Keratinocyte (primary cell): ENCODE data around the gene ERC2. TPM values are rescaled to one million over a fixed set of nuclear protein-coding genes. Genes with fewer than 3 reads are reported as not detected.
A peak's percentile ranks its signal among the peaks of the same experiment; 100 is the strongest.

ENCODE experiments used
- DNase-seq: peaks from one replicate; pipeline ENCODE4 v3.0.0-alpha.2; 2011; ENCODE audit warnings: low read depth, missing footprints, low spot score
- FAIRE-seq: peaks from 2 replicates; lab custom pipeline; 2011; peaks lifted over from hg19 to GRCh38; lab: Jason Lieb, UNC
- H2AFZ ChIP-seq: 2 replicates; pipeline ENCODE4 v1.6.0; 2012; ENCODE audit warnings: low read length, control low read depth, inconsistent platforms; ENCODE audit not compliant: control insufficient read depth
- H3K27ac ChIP-seq: 2 replicates; pipeline ENCODE4 v1.5.1; 2011; ENCODE audit warnings: low read length; ENCODE audit not compliant: control insufficient read depth, insufficient read depth
- H3K27me3 ChIP-seq: 3 replicates; pipeline ENCODE4 v1.6.0; 2011; ENCODE audit warnings: low read length; ENCODE audit not compliant: control insufficient read depth, insufficient read depth; ENCODE audit errors: extremely low read depth
- H3K36me3 ChIP-seq, 2 experiments: 2 replicates in 1 of 2; 3 replicates in 1 of 2; pipeline ENCODE4 v1.5.1; 2011; ENCODE audit warnings: low read length in 2 of 2, mild to moderate bottlenecking in 1 of 2; ENCODE audit not compliant: control insufficient read depth in 2 of 2, insufficient read depth in 2 of 2; ENCODE audit errors: extremely low read depth in 1 of 2
- H3K4me1 ChIP-seq: 3 replicates; pipeline ENCODE4 v1.5.1; 2011; ENCODE audit warnings: low read length; ENCODE audit not compliant: control insufficient read depth, insufficient read depth; ENCODE audit errors: extremely low read depth
- H3K4me2 ChIP-seq: 3 replicates; pipeline ENCODE4 v1.6.0; 2011; ENCODE audit warnings: low read depth, low read length; ENCODE audit not compliant: control insufficient read depth, insufficient read depth; ENCODE audit errors: extremely low read depth
- H3K4me3 ChIP-seq, 3 experiments: fragments of 200-600 bp in 1 of 3; sonication (generic) in 1 of 3; 2 replicates in 2 of 3; 3 replicates in 1 of 3; pipeline ENCODE4 v1.5.1; 2011 to 2016; ENCODE audit warnings: low read length in 3 of 3, mild to moderate bottlenecking in 3 of 3, control low read depth in 2 of 3, inconsistent platforms in 1 of 3, low read depth in 1 of 3, mixed read lengths in 1 of 3, mixed run types in 1 of 3, moderate library complexity in 1 of 3; ENCODE audit not compliant: control insufficient read depth in 2 of 3, insufficient read depth in 2 of 3; ENCODE audit errors: extremely low read depth in 1 of 3
- H3K79me2 ChIP-seq: 2 replicates; pipeline ENCODE4 v1.6.0; 2012; ENCODE audit warnings: low read length; ENCODE audit not compliant: control insufficient read depth, insufficient read depth
- H3K9ac ChIP-seq: 3 replicates; pipeline ENCODE4 v1.6.0; 2011; ENCODE audit warnings: low read length; ENCODE audit not compliant: control insufficient read depth, insufficient read depth; ENCODE audit errors: extremely low read depth
- H3K9me1 ChIP-seq: 3 replicates; pipeline ENCODE4 v1.6.0; 2011; ENCODE audit warnings: low read length; ENCODE audit not compliant: control insufficient read depth, insufficient read depth; ENCODE audit errors: extremely low read depth
- H3K9me3 ChIP-seq: 2 replicates; pipeline ENCODE4 v1.5.1; 2012; ENCODE audit warnings: low read depth, low read length; ENCODE audit not compliant: control insufficient read depth
- H4K20me1 ChIP-seq: 3 replicates; pipeline ENCODE4 v1.6.0; 2011; ENCODE audit warnings: low read length; ENCODE audit not compliant: control insufficient read depth, insufficient read depth; ENCODE audit errors: extremely low read depth
- CTCF ChIP-seq, 3 experiments: IDR thresholded peaks in 1 of 3; conservative IDR thresholded peaks in 1 of 3; optimal IDR thresholded peaks in 1 of 3; 2 replicates in 2 of 3; 3 replicates in 1 of 3; pipeline versions ENCODE3 to v1.5.1; 2011; ENCODE audit warnings: low read length in 3 of 3, mild to moderate bottlenecking in 3 of 3, moderate library complexity in 2 of 3, control low read depth in 1 of 3, inconsistent platforms in 1 of 3; ENCODE audit not compliant: insufficient read depth in 2 of 3; ENCODE audit errors: extremely low read depth in 1 of 3
- EZH2 ChIP-seq: IDR thresholded peaks from one replicate; pipeline ENCODE4 v1.6.1; 2012; ENCODE audit warnings: inconsistent platforms, mild to moderate bottlenecking, low read length, moderate library complexity
- dilution Hi-C: fragments of 300-500 bp; cut with MboI; formaldehyde crosslinking; loops from one replicate; pipeline ENCODE4 v1.7.0; 2020; ENCODE audit warnings: low sequenced_read_pairs; ENCODE audit not compliant: extremely low pct_ligation_motif_present
- polyA plus RNA-seq, 5 experiments: library from polyadenylated mRNA; depleted of rRNA in 3 of 5; stranded (reverse) in 3 of 5; stranded (forward) in 1 of 5; unstranded in 1 of 5; fragments of >200 nt; gene quantifications; 1 replicate in 1 of 5; 2 replicates in 3 of 5; 3 replicates in 1 of 5; pipeline versions ENCODE4 v1.2.1 to v1.2.3, GENCODE V29; 2011 to 2012; ENCODE audit warnings: missing spikeins in 2 of 5, low read depth in 1 of 5, low replicate concordance in 1 of 5

ERC2 gene
- polyA plus RNA-seq, 1 donor (not counting 4 experiments of a cell fraction or from before 2014, with no cell fraction given), result 0.08 TPM

DNA sequence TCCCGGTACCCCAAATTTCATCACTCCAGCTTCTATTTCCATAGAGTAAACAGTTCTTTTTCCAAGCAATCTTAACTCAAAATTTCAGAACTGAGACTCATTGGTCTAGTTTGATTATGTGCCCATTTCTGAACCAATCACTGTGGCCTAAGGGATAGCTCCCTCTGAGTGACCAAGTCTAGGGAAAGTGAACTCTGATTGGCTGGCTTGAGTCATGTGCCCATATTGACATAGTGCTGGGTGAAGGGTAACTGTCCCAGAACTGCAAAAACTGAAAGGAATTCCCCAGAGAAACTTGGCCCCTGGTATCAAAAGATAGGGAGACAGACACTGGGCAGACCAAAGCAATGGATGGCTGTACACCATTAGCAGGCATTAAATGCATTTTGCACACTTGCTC, 810.0 kb downstream of the ERC2 start:
- H3K27ac ChIP-seq, result no peak overlapping the region

DNA sequence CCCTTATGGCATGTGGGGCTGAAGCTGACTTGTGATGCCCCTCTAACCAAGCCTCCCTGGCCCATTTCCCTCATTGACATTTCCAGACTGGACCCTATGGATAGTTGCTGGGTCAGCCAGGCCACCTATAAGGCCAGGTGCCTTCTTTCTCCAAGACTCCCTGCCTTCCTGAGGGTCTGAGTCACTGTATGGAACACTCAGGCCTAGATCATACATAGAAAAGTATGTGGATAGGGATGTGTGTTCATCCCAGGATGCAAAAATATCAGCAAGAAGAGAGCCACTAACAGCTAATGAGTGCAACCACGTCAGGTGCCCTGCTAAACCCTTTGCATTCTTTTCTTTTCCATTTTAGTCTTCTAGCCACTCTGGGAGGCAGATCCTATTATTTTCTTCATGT, 812.7 kb downstream of the ERC2 start:
- Histone ChIP-seq H3K4me1 (peaks cover 9% of the 10 kb centered on the region), H3K4me2 (no peak overlapping the region), H3K36me3 (no peaks in the 10 kb centered on the region), H3K9ac (no peak overlapping the region), H4K20me1 (no peaks in the 10 kb centered on the region), H3K4me3 (no peak overlapping the region), H3K79me2 (no peaks in the 10 kb centered on the region), H3K27ac (no peak overlapping the region), H2AFZ (no peak overlapping the region), H3K9me3 (no peaks in the 10 kb centered on the region), H3K9me1 (no peaks in the 10 kb centered on the region), H3K27me3 (no peaks in the 10 kb centered on the region)
- dilution Hi-C loops, result no loop called here
- TF ChIP-seq EZH2 (no peak), CTCF (optimal IDR thresholded peaks at IDR 0.05 in 1 of 3, IDR thresholded peaks at IDR 0.05 in 1 of 3, conservative IDR thresholded peaks at IDR 0.05 in 1 of 3; ENCODE audit: extremely low read depth in 1 of 3, insufficient read depth in 2 of 3, low read length in 3 of 3) (no peak)
- FAIRE-seq (peak; percentile 9), DNase-seq (no peak)

More for the DNA sequence above, 810.0 kb downstream of the ERC2 start:
- Histone ChIP-seq H3K9ac (no peak overlapping the region), H3K4me1 (peaks cover 22% of the 10 kb centered on the region), H3K9me1 (no peaks in the 10 kb centered on the region), H3K27me3 (no peaks in the 10 kb centered on the region), H2AFZ (no peak overlapping the region), H3K79me2 (no peaks in the 10 kb centered on the region), H3K36me3 (no peaks in the 10 kb centered on the region), H3K9me3 (no peaks in the 10 kb centered on the region), H3K4me2 (no peak overlapping the region), H4K20me1 (no peaks in the 10 kb centered on the region), H3K4me3 (no peak overlapping the region)
- TF ChIP-seq EZH2 (no peak), CTCF (optimal IDR thresholded peaks at IDR 0.05 in 1 of 3, IDR thresholded peaks at IDR 0.05 in 1 of 3, conservative IDR thresholded peaks at IDR 0.05 in 1 of 3; ENCODE audit: extremely low read depth in 1 of 3, insufficient read depth in 2 of 3, low read length in 3 of 3) (no peak)
- DNase-seq, result no peak
- no peak for FAIRE-seq
- dilution Hi-C loops, result no loop called here
